ENCODE measurements around the gene ASGR1. TPM values are rescaled to one million over a fixed set of nuclear protein-coding genes. Genes with fewer than 3 reads are reported as not detected.

The ASGR1 gene
- total RNA-seq, 2 donors from 2014 or later = 0.67 to 4.5 TPM

Other genes with a start within 250 kb of the ASGR1 start
- gene ALOX12, start 183.3 kb downstream of the ASGR1 start, total RNA-seq = not detected
- gene RNASEK, start 166.7 kb downstream of the ASGR1 start, total RNA-seq = 100 to 1,000 TPM; 162 to 180 TPM
- 1 to 10 TPM in 1 of 2 donors, under 1 TPM in 1; 0.50 to 2.3 TPM for gene BCL6B, start 156.3 kb downstream of the ASGR1 start, total RNA-seq
- gene SLC16A13, start 143.4 kb downstream of the ASGR1 start, total RNA-seq = 10 to 100 TPM; 10.7 to 11.8 TPM
- 1 to 10 TPM in 1 of 2 donors, under 1 TPM in 1; 0.63 to 3.5 TPM for gene SLC16A11, start 135.3 kb downstream of the ASGR1 start, total RNA-seq
- gene CLEC10A, start 99.1 kb downstream of the ASGR1 start, total RNA-seq = not detected
- not detected for gene ASGR2, start 64.5 kb downstream of the ASGR1 start, total RNA-seq
- gene DLG4, start 40.5 kb upstream of the ASGR1 start, total RNA-seq = 10 to 100 TPM in 1 of 2 donors, 1 to 10 TPM in 1; 5.9 to 19.4 TPM
- gene ACADVL, start 40.6 kb upstream of the ASGR1 start, total RNA-seq = 100 to 1,000 TPM; 495 to 517 TPM
- gene DVL2, start 55.1 kb upstream of the ASGR1 start, total RNA-seq = 10 to 100 TPM; 49.1 to 77.5 TPM
- gene PHF23, start 60.1 kb upstream of the ASGR1 start, total RNA-seq = 10 to 100 TPM; 43.5 to 52.3 TPM
- gene GABARAP, start 63.1 kb upstream of the ASGR1 start, total RNA-seq = 100 to 1,000 TPM; 190 to 239 TPM
- gene CTDNEP1, start 72.4 kb upstream of the ASGR1 start, total RNA-seq = 100 to 1,000 TPM; 152 to 209 TPM
- 10 to 100 TPM; 43.7 to 72.0 TPM for gene ELP5, start 72.8 kb upstream of the ASGR1 start, total RNA-seq
- gene CLDN7, start 83.1 kb upstream of the ASGR1 start, total RNA-seq = 1 to 10 TPM in 1 of 2 donors, under 1 TPM in 1; 0.52 to 1.0 TPM
- gene SLC2A4, start 102.3 kb upstream of the ASGR1 start, total RNA-seq = not detected
- under 1 TPM; 0.15 to 0.26 TPM for gene YBX2, start 115.3 kb upstream of the ASGR1 start, total RNA-seq
- 100 to 1,000 TPM; 429 to 978 TPM for gene EIF5A, start 128.3 kb upstream of the ASGR1 start, total RNA-seq
- gene GPS2, start 136.0 kb upstream of the ASGR1 start, total RNA-seq = 10 to 100 TPM; 38.3 to 65.6 TPM
- gene NEURL4, start 150.0 kb upstream of the ASGR1 start, total RNA-seq = 10 to 100 TPM; 22.9 to 33.0 TPM
- 100 to 1,000 TPM; 527 to 774 TPM for gene ACAP1, start 157.2 kb upstream of the ASGR1 start, total RNA-seq
- gene KCTD11, start 172.8 kb upstream of the ASGR1 start, total RNA-seq = 10 to 100 TPM; 14.0 to 96.8 TPM
- gene TMEM95, start 175.8 kb upstream of the ASGR1 start, total RNA-seq = 1 to 10 TPM in 1 of 2 donors, under 1 TPM in 1; 0.22 to 1.1 TPM
- gene TNK1, start 201.7 kb upstream of the ASGR1 start, total RNA-seq = 1 to 10 TPM; 2.9 to 4.8 TPM
- gene PLSCR3, start 215.2 kb upstream of the ASGR1 start, total RNA-seq = 10 to 100 TPM; 62.8 to 94.4 TPM
- 10 to 100 TPM; 64.1 to 69.7 TPM for gene TMEM256, start 224.7 kb upstream of the ASGR1 start, total RNA-seq
- gene NLGN2, start 228.5 kb upstream of the ASGR1 start, total RNA-seq = 10 to 100 TPM in 1 of 2 donors, 1 to 10 TPM in 1; 4.5 to 21.7 TPM
- gene SPEM1, start 241.0 kb upstream of the ASGR1 start, total RNA-seq = not detected
- not detected for gene SPEM2, start 246.2 kb upstream of the ASGR1 start, total RNA-seq
- not detected for gene SPEM3, start 249.5 kb upstream of the ASGR1 start, total RNA-seq

Data from activated T-helper 17 cell treated with anti-CD3 and anti-CD28 coated beads, Interleukin-2, amount 50 U/mL, for 72 hours (primary cell).